Astrocyte of the spinal cord (primary cell): ENCODE measurements around the gene PPP1R9B.

Source experiments
- DNase-seq: peaks from one replicate; pipeline ENCODE4 v3.0.0; 2011; ENCODE audit warnings: low read depth, low spot score
- H3K4me3 ChIP-seq: 2 replicates; pipeline ENCODE4 v1.5.1; 2011; ENCODE audit warnings: low read depth, mild to moderate bottlenecking, low read length, moderate library complexity
- CTCF ChIP-seq: IDR thresholded peaks from 2 replicates; pipeline ENCODE4 v1.5.1; 2012; ENCODE audit warnings: low read depth, mild to moderate bottlenecking, low read length, inconsistent platforms
- in situ Hi-C: cut with HindIII; loops from 2 replicates; pipeline ENCODE4 v1.10.0; 2017; ENCODE audit warnings: low sequenced_read_pairs

Gene PPP1R9B

GRCh38 chr17:50182783-50183420, 32.4 kb upstream of the PPP1R9B start:
- DNase-seq = peak; percentile 56
- H3K4me3 ChIP-seq = no peak overlapping the region
- TF ChIP-seq CTCF = no peak
- in situ Hi-C loops = no loop called here

- peak; percentile 6 for TF ChIP-seq CTCF
- no peak overlapping the region for H3K4me3 ChIP-seq
- in situ Hi-C loops = no loop called here
- peak; percentile 64 for DNase-seq
These were observed 31.4 kb upstream of the PPP1R9B start for GRCh38 chr17:50181591-50182560.

- no peak overlapping the region for H3K4me3 ChIP-seq
- in situ Hi-C loops = no loop called here
- no peak for TF ChIP-seq CTCF
- peak; percentile 13 for DNase-seq
These were observed 30.7 kb upstream of the PPP1R9B start for GRCh38 chr17:50181144-50181543.

- H3K4me3 ChIP-seq = no peak overlapping the region
- in situ Hi-C loops = no loop called here
- no peak for TF ChIP-seq CTCF
- DNase-seq = no peak
These were observed 30.1 kb upstream of the PPP1R9B start for GRCh38 chr17:50180620-50181019.

GRCh38 chr17:50180111-50180510, 29.6 kb upstream of the PPP1R9B start:
- no peak overlapping the region for H3K4me3 ChIP-seq
- in situ Hi-C loops = no loop called here
- no peak for DNase-seq
- no peak for TF ChIP-seq CTCF

GRCh38 chr17:50177983-50178834, 27.7 kb upstream of the PPP1R9B start:
- in situ Hi-C loops = no loop called here
- DNase-seq = peak; percentile 99
- H3K4me3 ChIP-seq = no peak overlapping the region
- TF ChIP-seq CTCF = peak; percentile 50
